ENCODE measurements around the gene IGLL5.
A peak's percentile ranks its signal among the peaks of the same experiment; 100 is the strongest.

IGLL5 gene

DNA sequence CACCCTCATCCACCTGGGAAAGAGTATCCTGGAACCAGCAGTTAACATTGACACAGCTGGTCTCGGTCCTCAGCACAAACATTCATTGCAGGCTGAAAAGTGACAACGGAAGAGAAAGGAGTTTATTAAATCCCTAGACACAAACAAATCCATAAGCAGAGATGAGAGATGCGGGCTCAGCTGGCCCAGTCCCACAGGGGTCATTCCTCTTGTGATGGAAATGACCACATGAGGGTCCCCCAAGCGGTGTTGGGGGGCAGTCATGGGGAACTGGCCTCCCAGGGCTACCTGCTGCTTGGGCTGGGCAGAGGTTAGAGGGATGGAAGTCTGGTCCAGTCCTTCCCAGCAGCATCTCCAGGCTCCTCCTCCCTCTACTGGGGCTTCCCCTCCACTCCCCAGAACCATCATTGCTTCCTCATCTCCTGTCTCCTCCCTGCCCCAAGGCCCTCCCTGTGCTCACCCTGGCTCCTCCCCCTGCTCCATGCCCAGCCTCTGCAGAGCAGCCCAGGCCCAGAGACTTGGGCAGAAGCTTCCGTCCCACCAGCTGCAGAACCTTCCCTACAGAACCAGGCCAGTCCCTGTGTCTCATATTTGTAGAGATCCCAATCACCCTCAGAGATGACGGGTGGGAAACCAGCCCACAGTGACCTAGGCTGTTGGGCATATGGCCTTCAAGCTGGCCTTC is 5.4 kb upstream of the IGLL5 start:
- H3K4me3 ChIP-seq (ENCODE audit: low read depth, low read length) = no peak overlapping the region
- ChIA-PET POLR2A (no interaction called here), CTCF (interaction anchor here (0.9 to 2.5 kb wide), 4 partner anchors 21 to 133 kb away, joined by 3 to 8 read pairs (median 6); no protein-coding TSS in a partner anchor)
- no peak for TF ChIP-seq CTCF (IDR thresholded peaks at IDR 0.05; ENCODE audit: insufficient read depth, low read length, missing control alignments)
- DNase-seq (ENCODE audit: low read depth, low spot score) = no peak

GRCh38 chr22:22883090-22883727 is 4.4 kb upstream of the IGLL5 start:
- no peak for TF ChIP-seq CTCF (IDR thresholded peaks at IDR 0.05; ENCODE audit: insufficient read depth, low read length, missing control alignments)
- DNase-seq (ENCODE audit: low read depth, low spot score) = no peak
- H3K4me3 ChIP-seq (ENCODE audit: low read depth, low read length) = no peak overlapping the region
- ChIA-PET POLR2A (no interaction called here), CTCF (interaction anchor here (1.0 to 2.5 kb wide), 18 partner anchors 8 to 307 kb away, joined by 3 to 14 read pairs (median 6); no protein-coding TSS in a partner anchor)

DNA sequence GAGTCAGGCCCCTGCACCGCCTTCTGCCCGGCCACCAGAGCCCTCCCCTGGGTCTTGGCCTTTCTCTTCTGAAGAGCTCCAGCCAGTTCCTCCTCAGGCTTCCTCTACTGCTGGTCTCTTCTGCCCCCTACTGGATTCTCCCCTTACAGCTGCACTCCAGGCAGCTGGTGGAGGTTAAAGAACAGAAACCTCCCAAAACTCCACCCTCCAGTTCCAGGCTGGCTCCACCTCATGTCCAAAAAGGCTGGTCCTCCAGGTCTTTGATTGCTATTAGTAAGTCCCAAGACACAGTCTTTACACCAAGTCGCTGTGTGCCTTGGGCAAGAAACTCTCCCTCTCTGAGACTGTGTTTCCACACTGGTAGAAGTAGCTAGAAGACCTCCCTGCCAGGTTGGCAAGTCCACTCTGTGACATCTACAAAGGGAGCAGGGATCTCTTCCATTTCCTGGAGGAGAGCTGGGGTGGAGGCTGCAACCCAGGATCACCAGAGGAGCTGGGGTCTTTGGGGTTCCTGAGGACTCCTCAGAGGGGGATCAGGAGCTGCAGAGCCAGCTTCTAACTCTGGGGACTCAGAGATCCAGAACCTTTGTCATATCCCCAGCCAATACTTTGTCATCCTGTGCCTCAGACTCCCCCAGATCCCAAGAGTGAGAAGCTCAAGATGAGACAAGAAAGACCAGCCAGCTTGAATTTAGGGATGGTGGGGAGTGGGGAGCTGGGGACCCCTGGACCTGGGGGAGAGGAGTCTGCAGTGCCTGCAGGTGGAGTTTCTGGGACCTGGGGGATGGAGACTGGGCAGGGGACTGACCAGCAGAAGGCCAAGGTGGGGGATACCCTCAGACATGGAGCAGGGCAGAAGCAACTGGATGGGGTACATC is 3.4 kb upstream of the IGLL5 start:
- no peak for DNase-seq (ENCODE audit: low read depth, low spot score)
- H3K4me3 ChIP-seq (ENCODE audit: low read depth, low read length) = no peak overlapping the region
- ChIA-PET POLR2A (no interaction called here), CTCF (interaction anchor here (0.6 to 2.5 kb wide), 27 partner anchors 9 to 419 kb away, joined by 3 to 14 read pairs (median 4); no protein-coding TSS in a partner anchor)
- TF ChIP-seq CTCF (IDR thresholded peaks at IDR 0.05; ENCODE audit: insufficient read depth, low read length, missing control alignments) = peak; percentile 45

DNA sequence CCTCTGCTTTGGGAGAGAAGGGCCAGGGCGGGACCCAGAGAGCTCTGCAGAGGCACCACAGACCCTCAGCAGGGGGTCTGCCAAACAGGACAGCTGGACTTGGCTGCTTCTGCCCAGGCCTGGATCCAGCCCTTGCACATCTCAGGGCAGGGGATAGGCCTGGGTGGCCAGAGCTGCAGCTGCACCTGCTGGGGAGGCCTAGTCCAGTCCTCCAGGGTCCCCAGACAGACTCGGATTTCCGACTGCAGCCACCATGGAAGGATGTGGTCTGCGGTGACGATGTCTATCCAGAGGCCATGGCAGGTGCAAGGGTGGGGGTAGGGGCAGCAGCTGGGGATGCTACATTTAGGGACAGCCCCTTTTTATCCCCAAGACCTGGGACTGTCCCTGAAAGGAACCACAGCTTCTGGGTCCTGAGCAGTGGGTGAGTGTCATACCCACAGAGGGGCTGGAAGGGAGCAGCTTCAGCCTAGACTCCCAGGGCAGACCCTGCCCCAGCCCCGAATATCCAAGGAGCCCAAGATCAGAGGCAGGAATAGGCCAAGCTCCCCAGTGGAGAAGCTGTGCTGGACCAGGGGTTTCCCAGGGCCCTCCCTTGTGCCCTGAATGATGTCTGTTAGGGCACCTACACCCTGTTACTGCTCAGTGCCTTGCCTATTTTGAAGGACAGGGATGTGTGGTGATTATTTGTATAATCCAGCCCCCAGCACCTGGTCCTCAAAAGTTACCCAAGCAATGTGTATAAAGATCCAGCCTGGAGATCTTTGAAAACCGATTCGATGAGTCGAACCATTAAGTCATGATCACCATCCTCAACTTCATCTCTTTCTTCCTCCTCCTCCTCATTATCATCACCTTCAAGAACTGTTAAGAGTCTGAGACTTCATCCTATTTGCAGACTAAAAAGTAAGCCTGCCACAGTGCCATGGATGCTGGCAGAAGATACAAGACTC is 2.5 kb upstream of the IGLL5 start:
- TF ChIP-seq CTCF (IDR thresholded peaks at IDR 0.05; ENCODE audit: insufficient read depth, low read length, missing control alignments) = no peak
- CTCF ChIA-PET = interaction anchor here (1.0 to 2.5 kb wide), 18 partner anchors 9 to 420 kb away, joined by 3 to 14 read pairs (median 4); no protein-coding TSS in a partner anchor
- no peak for DNase-seq (ENCODE audit: low read depth, low spot score)
- POLR2A ChIA-PET = no interaction called here
- no peak overlapping the region for H3K4me3 ChIP-seq (ENCODE audit: low read depth, low read length)

GRCh38 chr22:22886546-22886945 is 1.1 kb upstream of the IGLL5 start:
- no peak overlapping the region for H3K4me3 ChIP-seq (ENCODE audit: low read depth, low read length)
- no peak for TF ChIP-seq CTCF (IDR thresholded peaks at IDR 0.05; ENCODE audit: insufficient read depth, low read length, missing control alignments)
- DNase-seq (ENCODE audit: low read depth, low spot score) = no peak
- ChIA-PET CTCF (no interaction called here), POLR2A (no interaction called here)

Data from AG04449 (cell line).